HS-5 (cell line): ENCODE results near the gene LYPD6.

Source experiments
- DNase-seq: peaks from one replicate; pipeline ENCODE4 v3.0.0-alpha.2; 2012; ENCODE audit warnings: low read depth

LYPD6 gene

DNA sequence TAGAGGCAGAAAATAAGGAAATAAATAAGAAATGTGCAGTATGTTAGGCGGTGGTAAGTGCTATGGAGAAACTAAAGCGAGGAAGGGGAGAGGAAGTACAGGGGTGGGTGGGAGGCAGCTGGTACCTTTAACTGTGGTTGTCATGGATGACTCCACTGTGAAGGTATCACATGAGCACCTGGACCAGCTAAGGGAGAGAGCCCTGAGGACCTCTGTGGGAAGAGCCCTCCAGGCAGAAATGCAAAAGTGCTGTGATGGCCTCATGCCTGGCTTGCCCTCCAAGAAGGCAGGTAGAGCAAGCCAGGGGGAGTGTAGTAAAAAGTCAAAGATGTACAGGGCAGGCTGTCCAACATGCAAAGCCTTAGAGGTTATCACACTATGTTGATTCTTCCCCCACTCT, 17.9 kb downstream of the LYPD6 start:
- DNase-seq = no peak

GRCh38 chr2:149353421-149353820, 23.0 kb downstream of the LYPD6 start:
- no peak for DNase-seq

- no peak for DNase-seq
Observed at GRCh38 chr2:149355716-149356422, 25.5 kb downstream of the LYPD6 start.

DNA sequence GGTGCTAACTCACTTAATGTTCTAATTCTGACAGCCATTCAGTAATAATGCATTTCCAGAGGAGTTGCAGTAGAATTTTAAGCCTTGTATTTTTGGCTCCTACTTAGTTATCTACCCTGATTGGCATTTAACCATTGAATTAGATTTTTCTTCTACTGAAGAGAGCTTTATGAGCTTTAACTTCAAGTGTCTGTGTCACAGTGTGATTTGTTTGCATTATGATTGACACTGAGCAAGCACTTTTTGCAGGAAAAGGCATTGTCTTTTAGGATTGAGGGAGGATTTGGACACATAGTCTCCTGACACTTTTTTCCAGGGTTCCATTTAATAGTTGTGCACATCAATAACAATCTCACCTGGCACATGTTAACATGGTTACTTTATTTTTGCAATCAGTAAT, 26.7 kb downstream of the LYPD6 start:
- DNase-seq = no peak

- DNase-seq = no peak
Observed at GRCh38 chr2:149360106-149360505, 29.7 kb downstream of the LYPD6 start.

- no peak for DNase-seq
Observed at GRCh38 chr2:149363958-149364357, 33.6 kb downstream of the LYPD6 start.

DNA sequence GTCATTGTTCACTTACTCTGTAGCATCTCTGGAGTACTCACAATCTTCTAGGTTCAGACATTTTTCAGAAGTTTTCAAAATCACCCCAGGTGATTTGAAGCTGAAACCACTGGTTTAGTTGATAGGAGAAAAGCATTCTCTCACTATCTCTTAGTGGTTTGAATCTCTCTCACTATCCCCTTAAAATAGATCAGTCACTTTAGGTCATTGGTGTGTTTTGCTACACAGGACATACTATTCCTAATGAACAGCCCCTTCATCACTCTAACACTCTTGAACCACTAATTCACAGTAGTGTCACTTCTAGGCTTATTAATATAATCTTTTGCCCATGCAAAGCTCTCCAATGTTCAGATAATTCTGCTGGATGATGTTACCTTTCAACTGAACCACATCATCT, 34.5 kb downstream of the LYPD6 start:
- no peak for DNase-seq

- DNase-seq = peak; percentile 61
Observed at GRCh38 chr2:149365931-149366583, 35.7 kb downstream of the LYPD6 start.

DNA sequence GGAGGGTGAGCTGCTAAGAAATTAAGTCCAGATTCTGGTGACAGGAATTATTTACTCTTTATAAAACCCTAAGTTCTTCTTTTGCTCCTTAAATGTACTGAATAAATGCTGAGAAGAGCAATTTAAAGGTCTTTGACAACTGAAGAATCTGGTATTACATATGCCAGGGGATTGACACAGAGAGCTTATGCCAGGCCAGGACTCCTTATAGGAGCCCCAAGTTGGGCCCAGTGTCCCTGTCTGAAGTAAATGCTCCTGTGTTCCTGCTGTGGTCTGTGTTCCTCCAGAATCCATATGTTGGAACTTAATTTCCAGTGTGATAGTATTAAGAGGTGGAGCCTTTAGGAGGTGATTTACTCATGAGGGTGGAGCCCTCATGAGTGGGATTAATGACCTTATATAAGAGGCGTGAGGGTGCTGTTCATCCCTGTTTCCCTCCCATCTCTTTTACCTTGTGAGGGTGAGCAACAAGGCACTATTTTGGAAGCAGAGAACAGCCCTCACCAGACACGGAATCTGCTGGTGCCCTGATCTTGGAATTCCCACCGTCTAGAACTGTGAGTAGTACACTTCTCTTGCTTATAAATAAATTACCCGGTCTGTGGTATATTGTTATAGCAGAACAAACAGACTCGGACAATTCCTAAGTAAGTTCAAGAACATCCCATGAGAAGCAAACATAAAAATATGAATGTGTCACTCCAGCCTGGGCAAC, 39.8 kb downstream of the LYPD6 start:
- no peak for DNase-seq

DNA sequence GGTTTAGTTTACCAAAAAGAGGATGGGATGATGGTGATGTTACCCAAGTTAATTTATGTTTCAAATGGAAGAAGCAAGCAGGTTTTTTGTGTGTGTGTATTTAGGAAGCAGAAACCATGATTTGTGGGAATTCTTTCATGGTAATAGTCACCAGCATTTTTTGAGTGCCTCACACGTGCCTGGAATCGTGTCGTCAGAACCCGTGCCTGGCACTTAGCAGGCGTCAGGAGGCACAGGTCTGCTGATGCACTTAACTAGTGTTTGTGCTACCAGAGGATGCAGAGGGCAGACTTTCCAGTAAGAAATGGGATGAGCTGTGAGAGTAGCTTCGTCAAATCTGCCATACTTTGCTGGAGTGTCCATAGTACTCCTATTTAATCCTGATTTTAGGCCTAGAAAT, 41.1 kb downstream of the LYPD6 start:
- no peak for DNase-seq

DNA sequence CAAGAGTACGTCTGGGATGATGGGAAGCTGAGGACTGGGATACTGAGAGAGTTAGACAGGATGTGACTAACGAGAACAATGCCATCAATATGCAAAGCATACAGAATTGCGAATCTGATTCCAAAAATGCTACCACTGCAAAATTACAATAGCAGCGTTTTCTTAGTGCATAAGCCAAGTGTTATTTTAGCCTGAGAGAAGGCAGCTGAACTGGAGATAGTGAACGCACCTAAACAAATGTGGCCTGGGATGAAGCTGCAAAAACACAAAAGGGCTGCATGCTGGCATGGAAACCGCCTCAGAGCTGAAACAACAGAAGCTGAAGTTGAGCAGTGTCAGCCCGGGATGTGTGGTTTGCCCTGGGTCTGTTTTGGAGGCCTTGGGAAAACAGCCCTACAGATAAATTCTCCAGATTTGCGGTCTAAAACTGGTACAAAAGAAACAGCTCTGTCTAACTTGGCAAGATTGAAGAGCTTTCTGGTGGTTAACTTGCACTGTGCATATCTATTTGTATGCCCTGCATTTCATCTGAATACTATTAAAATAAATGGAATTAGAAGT, 45.5 kb downstream of the LYPD6 start:
- DNase-seq = no peak

DNA sequence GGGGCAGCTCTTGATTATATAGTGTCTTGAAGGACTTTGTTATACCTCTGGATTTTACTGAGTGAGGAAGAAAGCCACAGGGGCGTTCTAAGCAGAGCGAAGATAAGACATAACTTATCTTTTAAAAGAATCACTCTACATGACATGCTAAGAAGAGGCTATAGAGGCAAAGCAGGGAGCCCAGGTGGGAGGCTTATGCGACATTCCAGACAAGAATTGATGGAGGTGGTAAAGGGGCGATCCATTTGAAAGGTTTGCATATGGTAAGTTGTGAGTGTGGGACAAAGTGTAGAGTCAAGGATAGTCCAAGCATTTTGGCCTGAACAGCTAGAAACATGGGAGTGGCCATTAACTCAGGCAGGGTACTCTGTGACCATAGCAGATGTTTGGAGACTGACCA, 49.8 kb downstream of the LYPD6 start:
- no peak for DNase-seq

DNA sequence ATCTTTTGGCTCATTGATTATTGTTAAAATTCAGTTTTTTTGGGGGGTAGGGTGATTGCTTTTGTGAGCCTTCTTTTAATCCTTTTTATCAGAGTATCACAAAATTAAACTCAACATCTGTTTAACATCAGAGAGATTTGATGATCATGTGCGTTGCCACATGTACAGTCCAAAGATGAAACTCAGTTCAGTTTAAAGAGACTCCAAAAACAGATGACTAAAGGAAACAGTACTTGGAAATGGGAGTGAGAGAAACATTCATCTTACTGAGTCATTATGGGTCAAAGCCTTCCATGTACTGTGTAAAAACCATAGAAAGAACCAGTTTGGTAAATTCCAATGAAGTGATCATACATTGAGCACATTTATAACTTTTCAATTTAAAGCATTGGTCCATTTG, 53.0 kb downstream of the LYPD6 start:
- peak; percentile 91 for DNase-seq

DNA sequence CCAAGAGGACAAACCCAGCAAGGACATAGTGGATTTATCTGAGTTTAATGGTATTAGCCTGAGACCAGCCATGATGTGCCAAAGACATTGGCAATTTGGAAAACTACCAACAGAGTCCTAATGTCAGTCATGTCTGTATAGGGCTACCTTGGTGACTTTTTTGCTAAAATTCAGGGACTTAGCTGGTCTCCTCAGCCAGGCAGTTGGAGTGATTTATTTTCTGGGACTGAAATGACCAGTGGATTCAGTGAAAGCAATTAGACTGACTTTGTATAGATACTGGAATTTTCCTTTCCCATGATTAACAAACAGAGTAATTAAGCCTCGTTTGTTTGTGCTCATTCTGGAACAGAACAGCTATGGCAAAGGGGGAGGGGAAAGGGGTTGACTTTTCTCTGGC, 55.0 kb downstream of the LYPD6 start:
- DNase-seq = no peak

GRCh38 chr2:149387411-149387810, 57.0 kb downstream of the LYPD6 start:
- no peak for DNase-seq

GRCh38 chr2:149388120-149388816, 57.9 kb downstream of the LYPD6 start:
- DNase-seq = no peak

DNA sequence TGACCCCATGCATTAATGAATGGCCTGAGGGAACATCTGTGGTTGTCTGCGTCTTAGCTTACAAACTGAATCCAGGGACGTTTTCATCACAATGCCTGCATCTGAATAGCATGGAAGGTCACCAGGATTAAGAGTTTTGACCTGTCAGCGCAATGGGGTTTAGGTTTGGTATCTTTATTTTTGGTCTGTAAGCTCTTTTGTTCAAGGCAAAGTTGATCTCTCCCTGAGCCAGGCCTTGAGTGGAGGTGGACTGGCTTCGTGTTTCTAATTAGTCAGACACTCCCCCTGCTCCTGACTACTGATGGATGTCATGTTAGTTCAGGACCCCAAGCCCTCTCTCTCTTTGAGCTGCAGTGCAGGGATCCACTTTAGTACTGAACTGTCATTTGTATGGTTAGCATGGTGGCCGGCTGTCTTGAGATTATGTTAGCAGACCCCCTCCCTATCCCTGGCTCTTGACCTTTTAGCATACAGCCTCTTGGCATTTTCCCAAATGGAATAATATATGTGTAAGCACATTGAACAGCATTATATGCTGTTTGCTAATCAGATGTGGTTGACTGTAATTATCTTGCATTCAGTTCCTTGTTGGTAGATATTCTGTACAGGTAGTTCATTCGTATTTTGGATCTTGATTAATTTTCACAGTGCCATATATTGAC, 59.2 kb downstream of the LYPD6 start:
- DNase-seq = no peak

DNA sequence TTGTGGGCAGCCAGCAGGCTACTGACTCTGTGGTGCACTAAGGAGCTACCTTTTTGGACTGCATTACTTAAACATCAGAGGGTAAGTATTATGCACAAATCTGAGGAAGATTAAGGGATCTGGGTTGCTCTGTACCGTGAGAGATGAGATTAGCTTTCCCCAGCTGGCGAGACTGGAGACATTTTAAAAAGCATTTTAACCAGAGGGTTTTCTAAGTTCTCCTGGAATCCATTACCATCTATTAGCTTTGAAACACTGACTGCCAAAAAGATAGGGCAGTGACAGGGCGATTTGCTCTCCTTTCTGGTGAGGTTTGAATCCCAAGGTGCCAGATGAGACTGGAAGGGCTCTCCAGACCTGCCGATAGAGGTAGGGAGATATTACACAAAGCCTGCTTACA, 63.2 kb downstream of the LYPD6 start:
- DNase-seq = no peak

GRCh38 chr2:149394864-149395263, 64.5 kb downstream of the LYPD6 start:
- no peak for DNase-seq

DNA sequence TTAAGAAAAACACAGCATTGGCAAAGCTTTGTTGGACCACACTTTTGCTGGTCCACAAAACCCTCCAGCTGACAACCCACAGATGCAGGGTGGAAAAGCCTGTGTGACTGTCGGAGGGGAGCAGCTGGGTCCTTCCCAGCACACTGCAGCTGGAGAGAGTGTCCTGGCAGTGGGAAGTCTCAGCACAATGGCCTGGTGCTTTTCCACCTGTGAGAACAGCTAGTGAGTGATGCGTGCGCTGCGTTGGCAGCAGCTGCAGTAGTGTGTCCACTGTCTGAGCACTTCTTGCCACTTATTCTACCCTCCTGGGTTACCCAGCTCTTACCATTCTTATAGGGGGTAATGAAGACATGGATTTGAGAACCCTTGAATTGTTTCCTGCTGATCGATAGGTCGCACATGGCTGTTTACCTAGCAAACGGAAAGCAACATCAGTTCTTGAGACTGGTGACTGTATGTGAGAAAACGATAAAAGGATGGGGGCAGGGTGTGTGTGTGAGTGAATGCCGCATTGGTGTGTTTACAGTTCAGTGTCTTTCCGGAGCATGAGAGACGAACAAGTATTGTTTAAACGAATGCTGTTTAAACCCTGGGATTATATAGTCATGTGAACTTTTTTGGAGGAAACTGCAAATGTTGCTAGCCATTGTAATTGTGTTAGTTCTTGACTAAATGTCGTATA, 69.7 kb downstream of the LYPD6 start:
- DNase-seq = no peak

DNA sequence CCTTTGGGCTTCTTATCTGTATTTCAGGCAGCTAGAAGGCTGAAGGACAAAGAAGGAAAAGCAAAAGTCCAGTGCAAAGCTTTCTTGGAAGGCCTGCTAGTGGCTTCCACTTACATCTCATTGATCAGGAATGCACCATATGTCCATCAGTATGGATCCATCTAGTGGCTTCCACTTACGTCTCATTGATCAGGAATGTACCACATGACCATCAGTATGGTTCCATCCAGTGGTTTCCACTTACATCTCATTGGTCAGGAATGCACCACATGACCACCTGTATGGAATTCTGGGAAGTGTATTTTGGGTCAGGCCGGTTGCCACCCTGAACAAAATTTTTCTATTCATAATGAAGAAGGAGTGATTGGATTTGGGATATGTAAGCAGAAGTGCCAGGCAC, 70.6 kb downstream of the LYPD6 start:
- peak; percentile 87 for DNase-seq
